KOPT-K1 (cell line): Measurements from ENCODE around the gene ELOA.
"Not testable (repeated sequence)": the region's sequence is repeated elsewhere in the genome, so short reads cannot be mapped to it uniquely, and the experiment has no call there.

Source experiments
- H3K27ac ChIP-seq: fragments of 200-600 bp; sonication (generic); 2 replicates; pipeline ENCODE4 v1.5.1; 2016; ENCODE audit warnings: antibody characterized with exemption, mild to moderate bottlenecking, low read depth, low read length; ENCODE audit not compliant: poor library complexity, severe bottlenecking
- H3K36me3 ChIP-seq: fragments of 200-600 bp; sonication (generic); 2 replicates; pipeline ENCODE4 v1.5.1; 2017; ENCODE audit warnings: antibody characterized with exemption, mild to moderate bottlenecking, low read length, moderate library complexity; ENCODE audit not compliant: insufficient read depth
- H3K9me3 ChIP-seq: fragments of 200-600 bp; sonication (generic); 2 replicates; pipeline ENCODE4 v1.5.1; 2017; ENCODE audit warnings: antibody characterized with exemption, low read length, mild to moderate bottlenecking; ENCODE audit not compliant: insufficient read depth, poor library complexity, severe bottlenecking

The ELOA gene

DNA sequence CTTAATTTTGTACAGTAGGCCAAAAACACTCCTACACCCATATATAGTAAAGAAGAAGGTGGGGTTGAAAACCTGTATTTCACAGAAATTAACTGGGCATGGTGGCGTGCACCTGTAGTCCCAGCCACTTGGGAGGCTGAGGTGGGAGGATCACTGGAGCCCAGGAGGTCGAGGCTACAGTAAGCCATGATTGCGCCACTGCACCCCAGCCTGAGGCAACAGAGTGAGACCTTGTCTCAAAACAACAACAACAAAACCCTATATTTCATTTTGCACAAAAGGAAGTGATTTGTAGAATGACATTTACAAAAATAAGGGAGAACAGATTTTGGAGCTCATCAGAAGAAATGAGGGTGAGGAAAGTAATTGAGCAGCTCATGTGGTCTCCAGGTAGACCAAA is 45.4 kb downstream of the ELOA start:
- H3K36me3 ChIP-seq: peaks cover 65% of the 10 kb centered on the region
- H3K27ac ChIP-seq: no peak overlapping the region
- no peaks in the 10 kb centered on the region for H3K9me3 ChIP-seq

DNA sequence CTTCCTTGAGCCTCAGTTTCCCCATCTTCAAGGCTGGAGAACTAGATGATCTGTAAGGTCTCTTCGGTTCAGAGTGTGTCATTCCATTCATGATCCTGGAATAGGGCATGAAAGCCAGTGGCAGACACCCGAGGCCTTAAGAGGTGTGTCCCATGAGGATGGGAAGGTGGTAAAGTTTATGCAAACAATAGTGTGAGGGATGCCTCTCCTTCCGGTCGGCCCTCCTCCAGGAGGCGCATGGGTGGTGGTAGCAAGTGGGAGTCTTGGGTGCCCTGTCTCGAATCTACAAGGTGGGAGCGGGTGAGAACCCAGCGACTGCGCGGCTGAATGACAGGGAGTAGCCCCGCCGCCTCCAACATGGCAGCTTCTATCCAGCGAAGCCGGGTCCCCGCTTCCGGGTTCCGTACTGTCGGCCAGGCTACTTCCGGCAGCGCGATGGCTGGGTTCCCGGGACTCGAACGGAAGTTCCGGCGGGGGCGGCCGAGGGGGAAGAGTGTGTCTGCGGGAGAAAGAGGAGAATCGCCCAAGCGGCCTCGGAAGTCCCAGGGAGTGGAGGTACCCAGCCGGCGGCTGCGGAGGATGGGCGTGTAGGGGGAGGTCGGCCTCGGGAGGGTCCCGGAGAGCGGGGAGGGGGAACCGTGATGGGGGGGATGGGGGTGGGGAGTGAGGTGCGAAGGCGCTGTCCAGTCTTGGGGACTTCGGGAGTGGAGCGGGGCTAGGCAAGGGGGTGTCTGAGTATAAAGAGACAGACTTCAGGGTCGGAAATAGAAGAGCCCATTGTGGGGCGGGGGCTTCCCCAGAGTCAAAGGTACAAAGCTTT is 47.6 kb downstream of the ELOA start, which contains the start of gene LYPLA2:
Gene LYPLA2 (plus strand): TSS at position 450 of the 820 bp plus-strand sequence. CDS start 1,538 bp downstream, outside the sequence.
- Histone ChIP-seq H3K36me3 (peaks cover 61% of the 10 kb centered on the region), H3K27ac (peak within 1 kb of the TSS; percentile 71), H3K9me3 (no peaks in the 10 kb centered on the region)

DNA sequence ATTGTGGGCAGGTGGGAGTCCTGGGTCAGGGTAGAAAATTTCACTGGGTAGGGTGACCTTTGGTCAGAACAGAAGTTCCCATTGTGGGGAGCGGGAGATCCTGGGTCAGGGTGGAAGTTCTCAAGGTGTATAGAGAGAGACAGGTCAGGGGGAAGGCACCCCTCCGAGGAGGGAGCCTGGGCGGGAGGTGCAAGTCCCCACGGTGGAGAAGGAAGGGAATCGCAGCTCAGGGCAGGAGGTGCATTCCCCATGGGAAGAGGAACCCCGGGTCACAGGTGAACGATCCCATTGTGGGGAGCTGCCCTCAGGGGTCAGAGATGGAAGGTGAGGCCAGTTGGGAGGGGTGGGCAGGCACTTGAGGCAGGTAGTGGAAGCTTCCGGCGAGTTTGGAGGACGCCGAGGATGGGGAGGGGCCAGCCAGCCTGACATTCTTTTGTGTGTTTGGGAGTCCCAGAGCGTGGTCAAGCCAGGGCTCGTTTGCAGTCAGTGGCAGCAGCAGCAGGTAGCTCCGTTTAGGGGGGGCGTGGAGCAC is 48.3 kb downstream of the ELOA start:
- H3K27ac ChIP-seq: peak overlapping the region; percentile 71
- no peaks in the 10 kb centered on the region for H3K9me3 ChIP-seq
- peaks cover 60% of the 10 kb centered on the region for H3K36me3 ChIP-seq

DNA sequence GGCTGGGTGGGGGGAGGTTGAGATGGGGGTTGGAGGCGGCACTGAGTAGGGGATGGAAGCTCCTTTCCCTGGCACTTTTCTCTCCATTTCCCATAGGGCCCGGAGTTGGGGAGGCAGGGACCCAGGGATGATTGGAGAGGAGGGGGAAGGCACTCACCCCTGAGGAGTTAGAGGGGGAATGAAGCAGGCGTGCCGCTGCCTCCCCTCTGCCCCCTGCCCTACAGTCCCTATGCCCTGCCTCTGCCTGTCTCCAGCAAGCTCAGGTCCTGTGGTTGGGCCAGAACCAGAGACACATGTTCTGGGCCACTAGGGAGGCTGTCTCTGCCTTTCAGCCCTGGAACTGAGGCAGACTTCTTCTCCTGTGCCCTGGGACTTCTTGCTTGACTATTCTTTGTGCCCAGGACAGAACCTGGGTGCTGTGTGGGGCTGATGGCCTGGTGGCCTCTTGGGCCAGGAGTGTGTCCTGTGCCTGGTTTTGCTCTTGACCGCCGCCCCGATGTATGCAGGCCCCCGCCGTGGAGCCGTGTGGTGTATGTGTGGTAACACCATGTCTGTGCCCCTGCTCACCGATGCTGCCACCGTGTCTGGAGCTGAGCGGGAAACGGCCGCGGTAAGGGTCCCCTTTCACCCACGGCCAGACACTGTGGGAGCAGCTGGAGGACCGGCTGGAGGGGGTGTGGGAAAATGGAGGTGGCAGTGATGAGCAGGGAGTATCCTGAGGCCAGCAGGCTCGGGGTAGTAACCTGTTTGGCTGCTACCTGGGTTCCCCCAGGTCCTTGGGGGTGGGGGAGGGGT is 49.1 kb downstream of the ELOA start:
- no peaks in the 10 kb centered on the region for H3K9me3 ChIP-seq
- peak overlapping the region; percentile 71 for H3K27ac ChIP-seq
- peaks cover 59% of the 10 kb centered on the region for H3K36me3 ChIP-seq

DNA sequence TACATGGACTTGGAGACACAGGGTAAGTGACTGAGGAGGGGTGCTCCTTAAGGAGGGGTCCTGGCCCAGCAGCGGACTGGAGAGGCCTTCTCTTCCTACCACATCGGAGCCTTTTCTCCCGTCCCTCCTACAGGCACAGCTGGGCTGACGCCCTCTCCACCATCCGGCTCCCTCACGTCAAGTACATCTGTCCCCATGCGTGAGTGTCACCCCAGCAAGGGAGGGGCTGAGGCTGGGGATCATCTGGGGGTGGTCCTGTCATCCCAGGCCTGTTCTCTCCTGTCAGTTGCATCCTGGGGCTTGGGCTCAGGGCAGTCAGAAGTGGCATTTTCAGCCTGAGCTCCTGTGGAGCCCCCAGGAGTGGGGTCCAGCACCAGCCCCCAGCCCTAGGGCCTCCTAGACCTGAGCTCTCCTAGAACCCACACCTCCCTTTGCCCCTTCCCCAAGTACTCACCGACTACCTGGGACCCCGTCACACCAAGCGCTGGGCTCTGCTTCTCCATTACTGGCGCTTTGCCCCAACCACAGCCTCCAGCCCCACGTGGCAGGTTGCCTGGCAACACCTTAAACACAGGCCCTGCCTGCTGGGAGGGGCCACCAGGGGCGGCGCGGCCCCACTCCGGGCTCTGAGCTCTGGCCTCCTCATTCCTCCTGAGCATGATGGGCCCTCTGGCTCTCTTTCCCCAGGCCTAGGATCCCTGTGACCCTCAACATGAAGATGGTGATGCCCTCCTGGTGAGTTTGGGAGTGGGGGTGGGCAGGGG is 49.9 kb downstream of the ELOA start:
- Histone ChIP-seq H3K9me3 (no peaks in the 10 kb centered on the region), H3K27ac (no peak overlapping the region), H3K36me3 (peaks cover 59% of the 10 kb centered on the region)

DNA sequence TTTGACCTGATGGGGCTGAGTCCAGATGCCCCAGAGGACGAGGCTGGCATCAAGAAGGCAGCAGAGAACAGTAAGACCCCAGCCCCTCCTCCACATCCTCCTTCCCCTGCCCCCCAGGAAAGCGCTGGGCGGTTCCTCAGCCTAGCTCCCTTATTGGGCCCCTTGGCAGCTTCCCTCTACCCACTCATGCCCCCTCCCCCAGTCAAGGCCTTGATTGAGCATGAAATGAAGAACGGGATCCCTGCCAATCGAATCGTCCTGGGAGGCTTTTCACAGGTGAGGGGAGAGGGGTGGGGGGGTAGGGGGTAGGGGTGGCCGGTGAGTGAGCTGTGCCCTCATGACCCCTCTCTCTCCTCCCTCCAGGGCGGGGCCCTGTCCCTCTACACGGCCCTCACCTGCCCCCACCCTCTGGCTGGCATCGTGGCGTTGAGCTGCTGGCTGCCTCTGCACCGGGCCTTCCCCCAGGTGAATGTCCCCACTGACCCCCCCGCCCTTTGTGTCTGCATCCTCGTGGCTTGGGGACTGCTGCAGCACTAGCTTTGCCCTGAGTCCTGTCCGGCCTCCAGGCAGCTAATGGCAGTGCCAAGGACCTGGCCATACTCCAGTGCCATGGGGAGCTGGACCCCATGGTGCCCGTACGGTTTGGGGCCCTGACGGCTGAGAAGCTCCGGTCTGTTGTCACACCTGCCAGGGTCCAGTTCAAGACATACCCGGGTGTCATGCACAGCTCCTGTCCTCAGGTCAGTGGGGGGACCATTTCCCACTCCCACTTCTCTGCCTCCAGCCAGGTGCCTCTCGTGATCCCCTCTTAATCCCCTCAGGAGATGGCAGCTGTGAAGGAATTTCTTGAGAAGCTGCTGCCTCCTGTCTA is 50.8 kb downstream of the ELOA start:
- no peak overlapping the region for H3K27ac ChIP-seq
- H3K36me3 ChIP-seq: peaks cover 58% of the 10 kb centered on the region
- H3K9me3 ChIP-seq: no peaks in the 10 kb centered on the region

DNA sequence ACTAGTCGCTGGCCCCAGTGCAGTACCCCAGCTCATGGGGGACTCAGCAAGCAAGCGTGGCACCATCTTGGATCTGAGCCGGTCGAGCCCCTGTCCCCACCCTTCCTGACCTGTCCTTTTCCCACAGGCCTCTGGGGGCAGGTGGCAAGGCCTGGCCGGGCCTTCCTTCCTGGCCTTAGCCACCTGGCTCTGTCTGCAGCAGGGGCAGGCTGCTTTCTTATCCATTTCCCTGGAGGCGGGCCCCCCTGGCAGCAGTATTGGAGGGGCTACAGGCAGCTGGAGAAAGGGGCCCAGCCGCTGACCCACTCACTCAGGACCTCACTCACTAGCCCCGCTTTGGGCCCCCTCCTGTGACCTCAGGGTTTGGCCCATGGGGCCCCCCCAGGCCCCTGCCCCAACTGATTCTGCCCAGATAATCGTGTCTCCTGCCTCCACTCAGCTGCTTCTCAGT is 51.5 kb downstream of the ELOA start:
- H3K9me3 ChIP-seq, H3K27ac ChIP-seq: not testable (repeated sequence)
- H3K36me3 ChIP-seq: peaks cover 57% of the 10 kb centered on the region

DNA sequence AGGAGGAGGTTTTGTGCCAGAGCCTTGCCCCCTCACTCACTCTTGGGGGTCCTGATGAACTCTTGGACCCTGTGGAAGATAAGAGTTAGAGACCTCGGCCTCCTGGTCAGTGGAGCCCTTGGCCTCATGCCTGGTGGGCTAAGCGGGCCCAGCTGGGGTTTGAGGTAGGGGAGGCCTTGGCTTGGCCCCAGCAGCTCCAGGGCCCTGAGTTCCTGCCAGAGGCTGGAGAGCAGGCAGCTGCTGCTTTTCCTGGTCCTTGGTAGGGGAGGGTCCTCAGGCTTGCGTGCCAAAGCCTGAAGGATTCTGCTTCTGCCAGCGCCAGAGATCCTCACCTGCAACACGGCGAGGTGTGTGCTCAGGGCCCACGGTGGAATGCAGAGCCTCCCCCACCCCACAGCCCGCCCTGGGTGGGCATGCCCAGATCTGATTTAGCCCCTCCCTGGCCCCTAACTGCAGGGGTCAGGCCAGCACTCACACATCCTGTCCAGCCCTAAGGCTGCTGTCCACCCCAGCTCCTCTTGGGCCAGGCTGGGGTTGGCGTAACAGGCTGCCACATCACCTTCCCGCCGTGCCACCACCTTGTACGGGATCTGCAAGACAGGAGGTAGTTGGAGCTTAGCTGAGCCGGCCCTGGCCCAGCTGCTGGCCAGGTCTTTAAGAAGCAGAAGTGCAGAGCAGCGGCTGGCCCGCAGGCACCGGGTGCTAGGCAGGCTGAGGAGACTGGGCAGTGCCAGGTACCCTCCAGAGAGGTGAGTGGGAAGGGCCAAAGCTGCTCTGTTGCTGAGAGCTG is 52.6 kb downstream of the ELOA start:
- Histone ChIP-seq H3K27ac (no peak overlapping the region), H3K36me3 (peaks cover 57% of the 10 kb centered on the region), H3K9me3 (no peaks in the 10 kb centered on the region)

DNA sequence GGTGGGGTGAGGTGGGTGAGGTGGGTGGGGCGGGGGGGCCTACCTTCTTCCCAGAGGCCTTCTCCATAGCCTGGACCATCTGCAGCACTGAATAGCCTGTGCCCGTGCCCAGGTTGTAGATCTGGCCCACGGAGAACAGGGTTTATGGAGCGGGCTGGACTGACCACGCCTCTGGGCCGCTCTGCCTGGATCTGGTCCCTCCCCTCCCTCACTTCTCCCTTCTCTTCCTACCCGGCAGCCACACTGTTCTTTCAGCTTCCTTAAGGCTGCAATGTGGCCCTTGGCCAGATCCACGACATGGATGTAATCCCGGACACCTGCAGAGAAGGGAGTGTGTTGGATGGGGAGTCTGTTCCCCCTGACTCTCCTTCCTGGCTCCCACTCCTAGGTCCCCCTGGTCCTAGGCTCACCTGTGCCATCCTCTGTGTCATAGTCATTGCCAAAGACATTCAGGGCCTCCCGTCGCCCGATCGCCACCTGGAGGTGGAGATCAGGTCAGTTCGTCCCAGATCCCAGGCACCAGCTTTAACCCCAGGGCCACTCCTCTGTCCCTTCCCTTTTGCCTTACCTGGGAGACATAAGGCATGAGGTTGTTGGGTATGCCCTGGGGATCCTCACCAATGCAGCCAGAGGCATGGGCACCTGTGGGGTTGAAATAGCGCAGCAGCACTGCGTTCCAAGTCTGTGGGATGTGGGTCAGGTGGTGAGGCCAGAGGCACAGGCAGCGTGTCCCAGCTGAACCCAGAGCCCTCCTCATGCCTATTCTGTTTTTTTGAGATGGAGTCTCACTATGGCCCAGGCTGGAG is 53.4 kb downstream of the ELOA start:
- no peak overlapping the region for H3K27ac ChIP-seq
- H3K36me3 ChIP-seq: peaks cover 57% of the 10 kb centered on the region
- no peaks in the 10 kb centered on the region for H3K9me3 ChIP-seq

DNA sequence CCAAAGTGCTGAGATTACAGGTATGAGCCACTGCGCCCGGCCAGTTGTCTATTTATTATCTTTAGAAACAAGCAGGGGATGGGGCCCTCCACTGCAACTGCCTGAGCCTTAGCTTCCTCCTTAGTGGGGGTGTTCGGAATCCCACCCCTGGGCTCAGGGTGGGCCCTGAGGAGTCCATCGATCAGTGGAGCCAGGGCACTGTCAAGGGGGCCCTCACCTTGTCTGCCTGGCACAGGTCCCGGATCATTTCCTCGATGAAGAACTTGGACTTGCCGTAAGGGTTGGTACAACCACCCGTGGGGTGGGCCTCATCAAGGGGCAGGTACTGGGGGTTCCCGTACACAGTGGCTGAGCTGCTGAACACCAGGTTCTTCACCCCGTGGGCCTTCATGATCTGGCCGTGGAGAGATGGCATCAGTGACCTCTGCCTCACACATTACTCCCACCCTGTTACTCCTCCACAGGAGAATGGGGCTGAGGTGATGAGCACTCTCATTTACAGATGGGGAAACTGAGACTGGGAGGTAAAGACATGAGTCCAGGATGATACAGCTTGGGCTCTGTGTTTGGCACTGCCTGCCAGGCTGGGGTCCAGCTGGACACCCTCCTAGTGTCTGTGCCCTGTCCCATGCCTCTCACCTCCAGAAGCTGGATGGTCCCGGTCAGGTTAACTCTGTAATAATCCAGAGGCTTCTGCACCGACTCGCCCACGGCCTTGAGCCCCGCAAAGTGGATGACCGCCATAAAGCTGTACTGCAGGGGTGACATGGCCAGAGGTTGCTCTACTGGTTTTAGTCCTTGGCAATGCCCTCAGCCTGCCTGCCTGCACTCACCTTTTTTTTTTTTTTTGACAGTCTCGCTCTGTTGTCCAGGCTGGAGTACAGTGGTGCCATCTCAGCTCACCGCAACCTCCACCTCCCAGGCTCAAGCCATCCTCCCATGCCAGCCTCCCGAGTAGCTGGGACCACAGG is 54.5 kb downstream of the ELOA start:
- no peaks in the 10 kb centered on the region for H3K9me3 ChIP-seq
- H3K27ac ChIP-seq: no peak overlapping the region
- H3K36me3 ChIP-seq: peaks cover 54% of the 10 kb centered on the region

DNA sequence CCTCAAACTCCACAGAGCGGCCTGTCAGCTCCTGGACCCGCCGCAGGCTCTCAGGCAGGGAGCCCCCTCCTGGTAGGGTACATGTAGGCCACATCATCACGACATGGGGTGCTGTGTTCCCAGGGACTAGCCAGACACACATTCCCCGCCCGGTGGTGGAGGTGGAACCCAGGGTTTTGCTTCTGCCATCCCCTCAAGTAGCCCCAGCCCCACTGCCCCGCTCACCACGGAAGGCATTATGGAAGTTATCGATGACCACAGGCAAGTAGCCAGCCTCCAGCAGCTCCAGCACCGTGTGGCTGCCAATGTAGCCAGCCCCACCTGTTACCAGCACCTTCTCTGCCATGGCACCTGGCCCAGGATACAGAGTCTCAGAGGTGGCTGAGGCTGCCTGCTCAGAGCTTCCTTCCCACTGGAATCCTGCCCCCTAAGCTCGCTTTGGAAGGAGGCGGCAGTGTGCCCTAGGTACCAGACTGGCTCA is 55.4 kb downstream of the ELOA start:
- Histone ChIP-seq H3K27ac (no peak overlapping the region), H3K9me3 (no peaks in the 10 kb centered on the region), H3K36me3 (peaks cover 46% of the 10 kb centered on the region)

DNA sequence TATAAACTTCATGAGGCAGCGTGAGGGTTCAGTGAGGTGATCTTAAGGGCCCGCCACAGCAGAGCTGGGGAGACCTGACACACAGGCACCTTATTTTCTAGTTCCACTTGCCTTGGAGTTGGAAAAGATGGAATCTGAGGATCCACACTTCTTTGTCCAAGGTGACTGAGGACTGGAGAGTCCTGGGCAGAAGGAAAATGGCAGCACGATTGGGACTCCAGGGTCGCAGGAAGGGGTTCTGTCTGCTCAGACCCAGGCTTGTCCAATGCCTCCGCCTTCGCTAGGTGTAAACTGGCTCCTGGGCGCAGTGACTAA is 55.9 kb downstream of the ELOA start:
- no peaks in the 10 kb centered on the region for H3K9me3 ChIP-seq
- H3K27ac ChIP-seq: no peak overlapping the region
- H3K36me3 ChIP-seq: peaks cover 43% of the 10 kb centered on the region
